Measurements from ENCODE around the gene GAS6.
"Not testable (repeated sequence)": the region's sequence is repeated elsewhere in the genome, so short reads cannot be mapped to it uniquely, and the experiment has no call there.

GAS6 gene

GRCh38 chr13:113804017-113804702 lies 59.7 kb downstream of the GAS6 start:
- Histone ChIP-seq H3K9ac (ENCODE audit: low read depth, low read length) (no peak overlapping the region), H3K9me3 (ENCODE audit: insufficient read depth, low read depth, low read length) (peaks cover 13% of the 10 kb centered on the region), H3K4me1 (ENCODE audit: insufficient read depth, low read length) (peaks cover 6% of the 10 kb centered on the region; the same call in 1 of the 2 replicates), H3K4me3 (ENCODE audit: low read length) (no peak overlapping the region), H3K27ac (ENCODE audit: low read length) (no peak overlapping the region), H3K36me3 (ENCODE audit: insufficient read depth, low read depth, low read length) (no peaks in the 10 kb centered on the region), H3K27me3 (ENCODE audit: insufficient read depth, low read length) (no peaks in the 10 kb centered on the region)

- Histone ChIP-seq H3K9me3 (ENCODE audit: insufficient read depth, low read depth, low read length) (peaks cover 10% of the 10 kb centered on the region), H3K27ac (ENCODE audit: low read length) (no peak overlapping the region), H3K27me3 (ENCODE audit: insufficient read depth, low read length) (no peaks in the 10 kb centered on the region), H3K4me1 (ENCODE audit: insufficient read depth, low read length) (peaks cover 6% of the 10 kb centered on the region; the same call in 1 of the 2 replicates), H3K9ac (ENCODE audit: low read depth, low read length) (no peak overlapping the region), H3K36me3 (ENCODE audit: insufficient read depth, low read depth, low read length) (no peaks in the 10 kb centered on the region), H3K4me3 (ENCODE audit: low read length) (no peak overlapping the region)
Measured at GRCh38 chr13:113803409-113804016, 60.4 kb downstream of the GAS6 start.

GRCh38 chr13:113802761-113803160 lies 61.1 kb downstream of the GAS6 start:
- Histone ChIP-seq H3K27ac (ENCODE audit: low read length) (no peak overlapping the region), H3K9ac (ENCODE audit: low read depth, low read length) (no peak overlapping the region), H3K36me3 (ENCODE audit: insufficient read depth, low read depth, low read length) (no peaks in the 10 kb centered on the region), H3K4me1 (ENCODE audit: insufficient read depth, low read length) (peaks cover 6% of the 10 kb centered on the region; the same call in 1 of the 2 replicates), H3K4me3 (ENCODE audit: low read length) (no peak overlapping the region), H3K9me3 (ENCODE audit: insufficient read depth, low read depth, low read length) (peaks cover 2% of the 10 kb centered on the region), H3K27me3 (ENCODE audit: insufficient read depth, low read length) (no peaks in the 10 kb centered on the region)

GRCh38 chr13:113802090-113802531 lies 61.8 kb downstream of the GAS6 start:
- Histone ChIP-seq H3K4me3 (ENCODE audit: low read length) (no peak overlapping the region), H3K27me3 (ENCODE audit: insufficient read depth, low read length) (no peaks in the 10 kb centered on the region), H3K27ac (ENCODE audit: low read length) (no peak overlapping the region)

GRCh38 chr13:113801289-113801961 lies 62.5 kb downstream of the GAS6 start:
- Histone ChIP-seq H3K9me3 (ENCODE audit: insufficient read depth, low read depth, low read length) (no peaks in the 10 kb centered on the region), H3K4me3 (ENCODE audit: low read length) (no peak overlapping the region), H3K9ac (ENCODE audit: low read depth, low read length) (no peak overlapping the region), H3K27ac (ENCODE audit: low read length) (no peak overlapping the region), H3K36me3 (ENCODE audit: insufficient read depth, low read depth, low read length) (no peaks in the 10 kb centered on the region), H3K4me1 (ENCODE audit: insufficient read depth, low read length) (peaks cover 6% of the 10 kb centered on the region; the same call in 1 of the 2 replicates), H3K27me3 (ENCODE audit: insufficient read depth, low read length) (no peaks in the 10 kb centered on the region)

More at GRCh38 chr13:113802090-113802531, 61.8 kb downstream of the GAS6 start:
- no peaks in the 10 kb centered on the region for H3K36me3 ChIP-seq (ENCODE audit: insufficient read depth, low read depth, low read length)
- H3K9me3 ChIP-seq (ENCODE audit: insufficient read depth, low read depth, low read length), result no peaks in the 10 kb centered on the region
- H3K4me1 ChIP-seq (ENCODE audit: insufficient read depth, low read length), result peaks cover 6% of the 10 kb centered on the region; the same call in 1 of the 2 replicates
- no peak overlapping the region for H3K9ac ChIP-seq (ENCODE audit: low read depth, low read length)

GRCh38 chr13:113800576-113800926 lies 63.3 kb downstream of the GAS6 start:
- H3K27me3 ChIP-seq (ENCODE audit: insufficient read depth, low read length), result no peaks in the 10 kb centered on the region
- no peaks in the 10 kb centered on the region for H3K36me3 ChIP-seq (ENCODE audit: insufficient read depth, low read depth, low read length)
- H3K4me1 ChIP-seq (ENCODE audit: insufficient read depth, low read length), result peaks cover 6% of the 10 kb centered on the region; the same call in 1 of the 2 replicates
- no peak overlapping the region for H3K9ac ChIP-seq (ENCODE audit: low read depth, low read length)
- H3K27ac ChIP-seq (ENCODE audit: low read length), result no peak overlapping the region
- H3K9me3 ChIP-seq (ENCODE audit: insufficient read depth, low read depth, low read length), result no peaks in the 10 kb centered on the region
- no peak overlapping the region for H3K4me3 ChIP-seq (ENCODE audit: low read length)

GRCh38 chr13:113798200-113798811 lies 65.6 kb downstream of the GAS6 start:
- Histone ChIP-seq H3K9me3 (ENCODE audit: insufficient read depth, low read depth, low read length) (no peaks in the 10 kb centered on the region), H3K36me3 (ENCODE audit: insufficient read depth, low read depth, low read length) (no peaks in the 10 kb centered on the region), H3K4me1 (ENCODE audit: insufficient read depth, low read length) (peaks cover 6% of the 10 kb centered on the region; the same call in 1 of the 2 replicates), H3K4me3 (ENCODE audit: low read length) (no peak overlapping the region), H3K27me3 (ENCODE audit: insufficient read depth, low read length) (no peaks in the 10 kb centered on the region), H3K27ac (ENCODE audit: low read length) (no peak overlapping the region), H3K9ac (ENCODE audit: low read depth, low read length) (no peak overlapping the region)

GRCh38 chr13:113796964-113797676 lies 66.8 kb downstream of the GAS6 start:
- no peak overlapping the region for H3K27ac ChIP-seq (ENCODE audit: low read length)
- no peaks in the 10 kb centered on the region for H3K9me3 ChIP-seq (ENCODE audit: insufficient read depth, low read depth, low read length)
- H3K27me3 ChIP-seq (ENCODE audit: insufficient read depth, low read length), result no peaks in the 10 kb centered on the region
- H3K4me1 ChIP-seq (ENCODE audit: insufficient read depth, low read length), result peaks cover 3% of the 10 kb centered on the region; the same call in 1 of the 2 replicates
- H3K4me3 ChIP-seq (ENCODE audit: low read length), result no peak overlapping the region
- H3K36me3 ChIP-seq (ENCODE audit: insufficient read depth, low read depth, low read length), result no peaks in the 10 kb centered on the region
- H3K9ac ChIP-seq (ENCODE audit: low read depth, low read length), result no peak overlapping the region

GRCh38 chr13:113796211-113796963 lies 67.5 kb downstream of the GAS6 start:
- no peaks in the 10 kb centered on the region for H3K36me3 ChIP-seq (ENCODE audit: insufficient read depth, low read depth, low read length)
- no peak overlapping the region for H3K4me3 ChIP-seq (ENCODE audit: low read length)
- no peak overlapping the region for H3K27ac ChIP-seq (ENCODE audit: low read length)
- no peaks in the 10 kb centered on the region for H3K9me3 ChIP-seq (ENCODE audit: insufficient read depth, low read depth, low read length)
- H3K4me1 ChIP-seq (ENCODE audit: insufficient read depth, low read length), result no peaks in the 10 kb centered on the region
- H3K27me3 ChIP-seq (ENCODE audit: insufficient read depth, low read length), result no peaks in the 10 kb centered on the region
- no peak overlapping the region for H3K9ac ChIP-seq (ENCODE audit: low read depth, low read length)

- H3K27ac ChIP-seq (ENCODE audit: low read length); H3K9ac ChIP-seq (ENCODE audit: low read depth, low read length); H3K9me3 ChIP-seq (ENCODE audit: insufficient read depth, low read depth, low read length); H3K4me1 ChIP-seq (ENCODE audit: insufficient read depth, low read length); H3K4me3 ChIP-seq (ENCODE audit: low read length); H3K27me3 ChIP-seq (ENCODE audit: insufficient read depth, low read length); H3K36me3 ChIP-seq (ENCODE audit: insufficient read depth, low read depth, low read length): not testable (repeated sequence)
Measured at GRCh38 chr13:113795362-113795761, 68.5 kb downstream of the GAS6 start.

- no peaks in the 10 kb centered on the region for H3K36me3 ChIP-seq (ENCODE audit: insufficient read depth, low read depth, low read length)
- H3K27me3 ChIP-seq (ENCODE audit: insufficient read depth, low read length), result no peaks in the 10 kb centered on the region
- no peak overlapping the region for H3K4me3 ChIP-seq (ENCODE audit: low read length)
- no peak overlapping the region for H3K9ac ChIP-seq (ENCODE audit: low read depth, low read length)
- no peaks in the 10 kb centered on the region for H3K4me1 ChIP-seq (ENCODE audit: insufficient read depth, low read length)
- H3K27ac ChIP-seq (ENCODE audit: low read length), result no peak overlapping the region
- no peaks in the 10 kb centered on the region for H3K9me3 ChIP-seq (ENCODE audit: insufficient read depth, low read depth, low read length)
Measured at GRCh38 chr13:113794764-113795173, 69.1 kb downstream of the GAS6 start.

Data from iPS-20b (cell line).